ENCODE results near the gene ST6GALNAC3.

DNA sequence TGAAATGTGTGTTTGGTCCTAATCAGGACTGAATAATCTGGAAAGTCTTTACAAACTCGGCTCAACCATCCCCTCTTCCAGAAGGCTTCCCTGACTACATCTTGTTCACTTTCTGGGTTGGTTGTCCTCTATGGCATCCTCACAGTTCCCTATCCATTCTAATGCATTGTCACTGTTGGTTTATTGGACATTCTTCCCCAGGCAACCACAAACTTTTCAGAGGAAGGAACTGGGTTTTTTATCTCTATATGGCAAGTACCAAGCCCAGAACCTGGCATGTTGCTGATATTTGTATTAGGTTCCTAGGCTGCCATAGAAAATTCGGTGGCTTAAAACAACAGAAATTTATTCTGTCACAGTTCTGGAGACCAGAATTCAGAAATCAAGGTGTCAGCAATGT is 429.2 kb downstream of the ST6GALNAC3 start:
- TF ChIP-seq FOXM1 (IDR thresholded peaks at IDR 0.05; ENCODE audit: borderline replicate concordance) (no peak), NFRKB (IDR thresholded peaks at IDR 0.05) (no peak), ARNT (IDR thresholded peaks at IDR 0.05) (no peak), FOXK2 (IDR thresholded peaks at IDR 0.05) (no peak), HDGF (IDR thresholded peaks at IDR 0.05; ENCODE audit: borderline replicate concordance) (no peak), BHLHE40 (IDR thresholded peaks at IDR 0.05; ENCODE audit: borderline replicate concordance) (no peak), CTBP1 (IDR thresholded peaks at IDR 0.05; ENCODE audit: borderline replicate concordance) (no peak), TARDBP (IDR thresholded peaks at IDR 0.05) (no peak), SUZ12 (IDR thresholded peaks at IDR 0.05) (no peak), SP1 (IDR thresholded peaks at IDR 0.05) (no peak)
- TF ChIP-seq, protein P1, sequence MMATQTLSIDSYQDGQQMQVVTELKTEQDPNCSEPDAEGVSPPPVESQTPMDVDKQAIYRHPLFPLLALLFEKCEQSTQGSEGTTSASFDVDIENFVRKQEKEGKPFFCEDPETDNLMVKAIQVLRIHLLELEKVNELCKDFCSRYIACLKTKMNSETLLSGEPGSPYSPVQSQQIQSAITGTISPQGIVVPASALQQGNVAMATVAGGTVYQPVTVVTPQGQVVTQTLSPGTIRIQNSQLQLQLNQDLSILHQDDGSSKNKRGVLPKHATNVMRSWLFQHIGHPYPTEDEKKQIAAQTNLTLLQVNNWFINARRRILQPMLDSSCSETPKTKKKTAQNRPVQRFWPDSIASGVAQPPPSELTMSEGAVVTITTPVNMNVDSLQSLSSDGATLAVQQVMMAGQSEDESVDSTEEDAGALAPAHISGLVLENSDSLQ (IDR thresholded peaks at IDR 0.05): no peak

Measured in HEK293T (cell line).